Measurements from ENCODE around the gene DEUP1.

Gene DEUP1

GRCh38 chr11:93478841-93479240 lies 148.3 kb downstream of the DEUP1 start:
- no peak for DNase-seq

GRCh38 chr11:93480256-93480655 lies 149.7 kb downstream of the DEUP1 start:
- no peak for DNase-seq

GRCh38 chr11:93480756-93481155 lies 150.2 kb downstream of the DEUP1 start:
- DNase-seq = no peak

- no peak for DNase-seq
These were observed 150.7 kb downstream of the DEUP1 start for GRCh38 chr11:93481279-93481678.

- no peak for DNase-seq
These were observed 151.2 kb downstream of the DEUP1 start for GRCh38 chr11:93481696-93482095.

GRCh38 chr11:93482556-93482955 lies 152.0 kb downstream of the DEUP1 start:
- no peak for DNase-seq

- no peak for DNase-seq
These were observed 154.2 kb downstream of the DEUP1 start for GRCh38 chr11:93484716-93485115.

- DNase-seq = no peak
These were observed 155.4 kb downstream of the DEUP1 start for GRCh38 chr11:93485983-93486382.

- no peak for DNase-seq
These were observed 156.5 kb downstream of the DEUP1 start for GRCh38 chr11:93487032-93487483.

Measured in activated gamma-delta T cell (primary cell).